HG03045 (cell line): ENCODE results near the gene CGRRF1.
A peak's percentile ranks its signal among the peaks of the same experiment; 100 is the strongest.

Experiments
- ATAC-seq: cut with Tn5 transposase; IDR thresholded peaks from one replicate; pipeline ENCODE4 v1.9.1; 2021; ENCODE audit warnings: mild to moderate bottlenecking, moderate library complexity; ENCODE audit not compliant: unreplicated experiment

Gene CGRRF1

GRCh38 chr14:54547583-54547982, 37.9 kb downstream of the CGRRF1 start:
- no peak for ATAC-seq

DNA sequence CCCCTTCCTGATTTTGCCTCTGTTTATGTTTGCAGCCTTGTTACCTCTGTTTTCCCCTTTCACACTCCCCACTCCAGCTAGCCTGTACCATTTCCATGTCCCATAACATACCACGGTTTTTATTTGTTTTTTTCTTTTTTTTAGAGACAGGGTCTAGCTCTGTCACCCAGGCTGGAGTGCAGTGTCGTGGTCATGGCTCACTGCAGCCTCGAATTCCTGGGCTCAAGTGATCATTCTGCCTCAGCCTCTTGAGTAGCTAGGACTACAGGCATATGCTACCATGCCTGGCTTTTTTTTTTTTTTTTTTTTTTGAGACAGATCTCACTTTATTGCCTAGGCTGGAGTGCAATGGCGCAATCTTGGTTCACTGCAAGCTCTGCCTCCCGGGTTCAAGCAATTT, 38.8 kb downstream of the CGRRF1 start:
- no peak for ATAC-seq

DNA sequence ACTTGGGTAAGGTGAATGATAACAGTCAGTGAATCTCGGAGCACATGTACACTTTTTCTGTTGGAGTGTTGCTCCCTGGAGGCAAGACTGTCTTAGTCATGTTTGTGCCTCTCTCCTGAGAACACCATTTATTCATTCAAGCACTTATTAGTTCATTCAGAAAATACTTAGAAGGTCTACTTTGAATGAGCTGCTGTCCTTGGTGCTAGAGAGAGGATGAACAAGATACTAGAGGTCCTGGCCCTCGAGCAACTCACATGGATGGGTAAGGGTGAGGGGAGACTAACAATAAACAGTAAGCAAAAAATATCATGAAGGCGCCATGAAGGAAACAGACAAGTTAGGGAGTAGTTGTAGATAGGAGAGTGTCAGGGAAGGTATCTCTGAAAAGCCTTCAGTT, 40.2 kb downstream of the CGRRF1 start:
- no peak for ATAC-seq

- ATAC-seq, result no peak
Measured at GRCh38 chr14:54550514-54550913, 40.8 kb downstream of the CGRRF1 start.

DNA sequence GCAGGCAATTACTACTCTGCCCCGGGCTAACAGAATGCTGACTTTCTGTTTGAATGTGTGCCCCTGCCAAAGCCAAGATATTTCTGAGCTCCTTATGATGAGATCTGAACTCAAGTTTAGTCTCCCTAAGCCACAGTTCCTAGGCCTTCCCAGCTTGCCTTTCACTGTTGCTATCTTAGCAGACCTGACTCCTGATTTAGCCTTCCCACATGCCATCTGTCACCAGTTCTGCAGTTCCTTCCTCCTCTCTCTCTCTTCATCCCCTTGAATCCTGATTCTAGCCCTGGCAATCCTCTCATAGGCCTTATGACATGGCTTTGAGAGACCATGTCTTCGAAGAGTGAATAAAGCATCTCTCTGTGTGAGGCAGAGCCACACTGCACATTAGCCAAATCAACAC, 44.7 kb downstream of the CGRRF1 start:
- no peak for ATAC-seq

GRCh38 chr14:54555651-54556050, 45.9 kb downstream of the CGRRF1 start:
- no peak for ATAC-seq

DNA sequence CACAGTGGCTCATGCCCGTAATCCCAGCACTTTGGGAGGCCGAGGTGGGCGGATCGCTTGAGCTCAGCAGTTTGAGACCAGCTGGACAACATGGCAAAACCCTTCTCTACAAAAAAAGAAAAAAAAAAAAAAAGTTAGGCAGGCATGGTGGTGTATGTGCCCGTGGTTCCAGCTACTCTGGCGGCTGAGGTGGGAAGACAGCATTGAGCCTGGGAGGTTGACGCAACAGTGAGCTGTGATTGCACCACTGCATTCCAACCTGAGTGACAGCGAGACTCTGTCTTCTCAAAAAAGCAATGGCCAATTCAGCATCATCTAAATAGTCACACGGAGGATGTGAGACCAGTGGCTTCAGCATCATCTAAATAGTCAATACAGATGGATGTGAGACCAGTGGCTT, 46.8 kb downstream of the CGRRF1 start:
- no peak for ATAC-seq

GRCh38 chr14:54562334-54562733, 52.6 kb downstream of the CGRRF1 start:
- ATAC-seq, result no peak

GRCh38 chr14:54564071-54564867, 54.6 kb downstream of the CGRRF1 start:
- no peak for ATAC-seq

- ATAC-seq, result peak; percentile 42
Measured at GRCh38 chr14:54564868-54565784, 55.4 kb downstream of the CGRRF1 start.

GRCh38 chr14:54565785-54566409, 56.2 kb downstream of the CGRRF1 start:
- ATAC-seq, result peak; percentile 58

DNA sequence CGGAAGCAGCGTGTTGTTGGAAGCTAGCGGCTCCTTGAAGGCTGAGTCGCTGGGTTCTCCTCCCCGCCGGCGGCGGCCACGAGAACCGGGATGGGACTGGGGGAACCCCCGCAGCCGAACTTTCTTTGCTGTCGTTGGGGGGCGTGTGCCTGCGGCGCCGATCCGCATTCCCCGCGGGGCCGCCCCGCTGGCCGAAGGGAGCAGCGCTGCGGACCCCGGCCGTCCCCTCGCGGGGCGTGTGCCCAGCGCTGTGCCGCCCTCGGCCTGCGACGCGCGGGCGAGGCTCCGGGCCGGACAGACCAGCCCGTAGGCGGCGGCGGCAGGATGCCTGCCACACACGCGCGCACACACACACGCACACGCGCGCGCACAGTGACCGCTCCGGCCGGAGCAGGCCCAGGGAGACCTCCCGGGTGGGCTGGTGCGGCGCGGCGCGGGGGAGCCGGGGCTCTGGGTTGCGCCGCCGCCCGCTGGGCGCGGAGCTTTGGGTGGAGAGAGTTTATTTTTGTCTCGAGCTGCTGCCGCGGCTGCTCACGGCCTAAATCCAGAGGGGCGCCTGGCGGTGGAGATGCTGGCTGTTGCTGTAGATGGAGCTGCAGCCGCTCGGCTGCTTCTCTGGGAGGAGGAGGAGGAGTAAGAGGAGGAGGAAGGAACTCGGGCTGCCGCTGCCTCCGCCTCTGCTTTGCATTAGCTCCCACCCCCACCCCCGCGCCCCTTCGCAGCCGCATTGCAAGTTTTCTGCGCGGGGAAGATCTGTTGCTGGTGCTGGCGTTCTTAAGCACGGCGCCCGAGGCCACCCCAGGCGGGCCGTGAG, 56.9 kb downstream of the CGRRF1 start, which contains the start of gene SAMD4A:
SAMD4A (plus strand) TSS at position 719 of the 814 bp plus-strand sequence. CDS start 789 bp downstream, outside the sequence.
- peak; percentile 33 for ATAC-seq

GRCh38 chr14:54567224-54567638, 57.5 kb downstream of the CGRRF1 start:
- peak; percentile 0 for ATAC-seq

DNA sequence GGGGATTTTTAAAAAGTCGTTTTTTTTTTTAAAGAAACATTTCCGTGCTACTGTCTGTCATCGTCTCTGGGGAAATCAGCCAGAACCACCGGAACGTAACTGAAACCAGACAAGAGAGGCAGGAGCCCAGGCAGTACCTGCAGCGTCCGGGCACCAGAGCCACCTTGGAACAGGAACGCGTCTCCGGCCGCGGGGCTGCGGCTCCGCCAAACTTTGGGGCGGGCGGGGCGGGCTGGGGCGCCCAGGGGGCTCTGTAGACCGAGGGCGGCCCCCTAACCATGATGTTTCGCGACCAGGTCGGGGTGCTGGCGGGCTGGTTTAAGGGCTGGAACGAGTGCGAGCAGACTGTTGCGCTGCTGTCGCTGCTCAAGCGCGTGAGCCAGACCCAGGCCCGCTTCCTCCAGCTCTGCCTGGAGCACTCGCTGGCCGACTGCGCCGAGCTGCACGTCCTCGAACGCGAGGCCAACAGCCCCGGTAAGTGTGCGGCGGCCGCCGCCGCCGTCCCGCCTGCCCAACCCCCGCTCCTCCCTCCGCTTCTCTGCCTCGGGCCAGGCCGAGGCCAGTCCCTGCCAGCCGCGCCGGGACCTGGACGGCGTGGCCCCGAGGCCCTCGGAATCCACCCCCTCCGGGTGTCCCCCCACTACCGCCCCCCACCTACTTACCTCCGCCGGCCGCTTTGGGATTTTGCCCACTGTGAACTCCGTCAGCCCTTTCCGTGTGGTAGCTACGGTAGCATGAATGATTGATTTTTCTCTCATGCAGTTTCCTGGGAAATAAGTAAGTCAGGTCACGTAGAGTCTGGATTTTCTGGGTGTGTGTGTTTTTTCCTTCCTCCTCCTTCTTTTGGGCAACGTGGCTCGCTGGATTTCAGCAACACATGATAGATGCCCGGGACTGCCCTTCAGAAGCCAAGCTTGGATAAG, 58.2 kb downstream of the CGRRF1 start:
- ATAC-seq, result no peak

- ATAC-seq, result no peak
Measured at GRCh38 chr14:54568821-54569595, 59.3 kb downstream of the CGRRF1 start.

DNA sequence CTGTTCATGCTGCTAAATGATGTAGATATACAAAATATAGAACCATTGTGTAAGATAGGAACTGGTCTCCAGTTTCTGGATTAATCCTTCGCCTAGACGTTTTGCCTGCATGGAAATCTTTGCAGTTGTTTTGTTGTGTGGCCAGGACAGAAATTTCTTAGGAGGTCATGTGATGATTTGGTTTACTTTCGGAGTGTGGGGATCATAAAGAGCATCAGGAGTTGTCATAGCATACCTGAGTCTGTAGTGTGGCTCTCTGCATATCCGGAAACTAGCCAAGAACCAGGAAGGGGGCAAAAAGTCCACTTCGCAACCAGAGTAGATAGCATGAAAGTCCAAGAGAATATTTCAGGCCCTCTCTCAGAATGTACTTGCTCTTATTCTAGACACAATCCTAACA, 60.3 kb downstream of the CGRRF1 start:
- ATAC-seq, result no peak

DNA sequence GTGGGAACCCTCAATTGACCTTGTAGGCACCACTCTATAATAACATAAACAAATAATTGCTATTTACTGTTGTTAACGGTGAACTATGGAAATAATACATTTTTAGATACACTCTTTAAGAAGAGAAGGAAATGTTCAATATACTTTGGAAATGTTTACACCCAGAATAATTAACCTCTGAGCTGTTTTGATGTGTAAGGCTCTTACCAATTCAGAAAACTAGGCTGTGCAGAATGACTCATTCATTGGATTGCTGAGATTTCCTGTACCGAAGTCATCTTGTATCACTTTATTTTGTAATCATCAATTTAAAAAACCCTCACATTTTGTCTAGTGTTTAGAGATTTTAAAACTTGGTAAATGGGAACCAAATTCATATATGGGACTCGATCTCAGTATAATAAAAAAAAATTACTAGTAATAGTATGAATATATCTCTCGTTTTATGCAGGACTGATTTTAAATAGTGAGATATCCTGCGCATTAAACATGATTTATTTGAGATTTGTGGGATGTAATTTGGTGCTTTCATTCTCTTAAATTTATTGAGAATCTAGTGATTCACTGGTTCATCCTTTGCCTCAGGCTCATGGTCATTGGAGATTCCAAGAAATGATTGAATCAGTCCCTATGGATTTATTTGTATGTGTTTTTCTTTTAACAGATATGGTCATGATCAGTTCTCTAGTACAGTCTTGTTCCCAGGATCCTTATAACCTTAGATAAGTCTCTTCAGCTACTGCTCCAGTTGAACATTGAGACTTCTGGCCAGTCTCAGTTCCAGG, 61.1 kb downstream of the CGRRF1 start:
- no peak for ATAC-seq

GRCh38 chr14:54572316-54572715, 62.6 kb downstream of the CGRRF1 start:
- ATAC-seq, result no peak
